Central memory CD4-positive, alpha-beta T cell (primary cell): ENCODE data around the gene TIMM17B.
A peak's percentile ranks its signal among the peaks of the same experiment; 100 is the strongest.

ENCODE experiments used
- DNase-seq: peaks from one replicate; pipeline ENCODE4 v3.0.0; 2022
- total RNA-seq, 3 experiments: gene quantifications; one replicate each; lab custom pipeline; 2026; lab: John Stamatoyannopoulos, UW

The TIMM17B gene
- total RNA-seq, result 24.3 to 39.4 (median 26.4) reads per million in 3 experiments

- DNase-seq, result peak; percentile 90
Observed at GRCh38 chrX:48897625-48898306, at the start of gene TIMM17B, which contains the start of gene PQBP1. Gene TIMM17B (minus strand): TSS chrX:48897768. CDS start chrX:48897749, 19 bp downstream. Gene PQBP1 (plus strand): TSS chrX:48897930. CDS start chrX:48898510, 580 bp downstream.

- DNase-seq, result peak; percentile 54
Observed at GRCh38 chrX:48945517-48946348, 48.2 kb upstream of the TIMM17B start.

GRCh38 chrX:48942895-48943294 lies 45.3 kb upstream of the TIMM17B start:
- DNase-seq, result no peak

- DNase-seq, result no peak
Observed at GRCh38 chrX:48940404-48940955, 42.9 kb upstream of the TIMM17B start.

GRCh38 chrX:48939524-48940228 lies 42.1 kb upstream of the TIMM17B start:
- DNase-seq, result peak; percentile 51

GRCh38 chrX:48938721-48939425 lies 41.3 kb upstream of the TIMM17B start:
- DNase-seq, result peak; percentile 78

GRCh38 chrX:48937054-48937907 lies 39.7 kb upstream of the TIMM17B start:
- DNase-seq, result peak; percentile 93

GRCh38 chrX:48936429-48937053 lies 39.0 kb upstream of the TIMM17B start:
- DNase-seq, result no peak

- DNase-seq, result no peak
Observed at GRCh38 chrX:48935301-48935670, 37.7 kb upstream of the TIMM17B start.

GRCh38 chrX:48934581-48935300 lies 37.2 kb upstream of the TIMM17B start:
- peak; percentile 77 for DNase-seq

GRCh38 chrX:48933757-48934156 lies 36.2 kb upstream of the TIMM17B start:
- no peak for DNase-seq

- no peak for DNase-seq
Observed at GRCh38 chrX:48927736-48928382, 30.3 kb upstream of the TIMM17B start.

GRCh38 chrX:48927123-48927522 lies 29.6 kb upstream of the TIMM17B start:
- DNase-seq, result no peak

- DNase-seq, result no peak
Observed at GRCh38 chrX:48924270-48924669, 26.7 kb upstream of the TIMM17B start.

- DNase-seq, result no peak
Observed at GRCh38 chrX:48923771-48924170, 26.2 kb upstream of the TIMM17B start.

- no peak for DNase-seq
Observed at GRCh38 chrX:48920718-48921104, 23.1 kb upstream of the TIMM17B start.

GRCh38 chrX:48919947-48920717 lies 22.6 kb upstream of the TIMM17B start:
- DNase-seq, result peak; percentile 52

- peak; percentile 39 for DNase-seq
Observed at GRCh38 chrX:48919360-48919841, 21.8 kb upstream of the TIMM17B start.
